Stimulated activated CD4-positive, alpha-beta T cell treated with anti-CD3 and anti-CD28 coated beads, Interleukin-12 subunit alpha, Interleukin-12 subunit beta, amount 100 ng/mL, for 4 hours (primary cell): ENCODE measurements around the gene DNHD1.

Source experiments
- DNase-seq: peaks from one replicate; pipeline ENCODE4 v3.0.0-alpha.2; 2020

DNHD1 gene

GRCh38 chr11:6614446-6614845 lies 117.4 kb downstream of the DNHD1 start:
- no peak for DNase-seq

GRCh38 chr11:6615046-6615445 lies 118.0 kb downstream of the DNHD1 start:
- DNase-seq, result no peak

GRCh38 chr11:6615882-6616585 lies 119.0 kb downstream of the DNHD1 start:
- no peak for DNase-seq

GRCh38 chr11:6616596-6617250 lies 119.6 kb downstream of the DNHD1 start:
- DNase-seq, result no peak

GRCh38 chr11:6617315-6617781 lies 120.3 kb downstream of the DNHD1 start:
- no peak for DNase-seq

GRCh38 chr11:6618117-6619003 lies 121.3 kb downstream of the DNHD1 start:
- DNase-seq, result peak; percentile 51

GRCh38 chr11:6619004-6619745 lies 122.1 kb downstream of the DNHD1 start, which contains the start of gene TPP1:
TPP1 (minus strand) TSS chr11:6619422; CDS start chr11:6619400, 22 bp downstream.
- DNase-seq, result peak; percentile 76

- DNase-seq, result no peak
Observed at GRCh38 chr11:6620636-6621035, 123.6 kb downstream of the DNHD1 start.
